Stomach smooth muscle (tissue), 2 donors: ENCODE measurements around the gene TFB2M.
"Not testable (repeated sequence)": the region's sequence is repeated elsewhere in the genome, so short reads cannot be mapped to it uniquely, and the experiment has no call there.

Source experiments
- H3K27ac ChIP-seq: one replicate; pipeline ENCODE4 v1.7.0; 2013; ENCODE audit warnings: mild to moderate bottlenecking, low read length, inconsistent platforms
- H3K27me3 ChIP-seq, 2 donors: one replicate each; pipeline ENCODE4 v1.7.0; 2013; ENCODE audit warnings: low read length in 2 of 2; ENCODE audit not compliant: insufficient read depth in 2 of 2, control insufficient read depth in 1 of 2
- H3K36me3 ChIP-seq, 2 donors: one replicate each; pipeline ENCODE4 v1.7.0; 2013; ENCODE audit warnings: low read length in 2 of 2; ENCODE audit not compliant: control insufficient read depth in 2 of 2, insufficient read depth in 2 of 2
- H3K4me1 ChIP-seq: one replicate; pipeline ENCODE4 v1.7.0; 2013; ENCODE audit warnings: low read length; ENCODE audit not compliant: control insufficient read depth, insufficient read depth
- H3K4me3 ChIP-seq, 2 donors: one replicate each; pipeline ENCODE4 v1.7.0; 2013; ENCODE audit warnings: low read length in 2 of 2
- H3K9ac ChIP-seq, 2 donors: one replicate each; pipeline ENCODE4 v1.7.0; 2013; ENCODE audit warnings: low read length in 2 of 2, mild to moderate bottlenecking in 1 of 2
- H3K9me3 ChIP-seq, 2 donors: one replicate each; pipeline ENCODE4 v1.7.0; 2013; ENCODE audit warnings: low read length in 2 of 2; ENCODE audit not compliant: control insufficient read depth in 2 of 2
- donor health status: healthy.
- donor health status: Pancreatic carcinoma.

TFB2M gene, protein sequence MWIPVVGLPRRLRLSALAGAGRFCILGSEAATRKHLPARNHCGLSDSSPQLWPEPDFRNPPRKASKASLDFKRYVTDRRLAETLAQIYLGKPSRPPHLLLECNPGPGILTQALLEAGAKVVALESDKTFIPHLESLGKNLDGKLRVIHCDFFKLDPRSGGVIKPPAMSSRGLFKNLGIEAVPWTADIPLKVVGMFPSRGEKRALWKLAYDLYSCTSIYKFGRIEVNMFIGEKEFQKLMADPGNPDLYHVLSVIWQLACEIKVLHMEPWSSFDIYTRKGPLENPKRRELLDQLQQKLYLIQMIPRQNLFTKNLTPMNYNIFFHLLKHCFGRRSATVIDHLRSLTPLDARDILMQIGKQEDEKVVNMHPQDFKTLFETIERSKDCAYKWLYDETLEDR

DNA sequence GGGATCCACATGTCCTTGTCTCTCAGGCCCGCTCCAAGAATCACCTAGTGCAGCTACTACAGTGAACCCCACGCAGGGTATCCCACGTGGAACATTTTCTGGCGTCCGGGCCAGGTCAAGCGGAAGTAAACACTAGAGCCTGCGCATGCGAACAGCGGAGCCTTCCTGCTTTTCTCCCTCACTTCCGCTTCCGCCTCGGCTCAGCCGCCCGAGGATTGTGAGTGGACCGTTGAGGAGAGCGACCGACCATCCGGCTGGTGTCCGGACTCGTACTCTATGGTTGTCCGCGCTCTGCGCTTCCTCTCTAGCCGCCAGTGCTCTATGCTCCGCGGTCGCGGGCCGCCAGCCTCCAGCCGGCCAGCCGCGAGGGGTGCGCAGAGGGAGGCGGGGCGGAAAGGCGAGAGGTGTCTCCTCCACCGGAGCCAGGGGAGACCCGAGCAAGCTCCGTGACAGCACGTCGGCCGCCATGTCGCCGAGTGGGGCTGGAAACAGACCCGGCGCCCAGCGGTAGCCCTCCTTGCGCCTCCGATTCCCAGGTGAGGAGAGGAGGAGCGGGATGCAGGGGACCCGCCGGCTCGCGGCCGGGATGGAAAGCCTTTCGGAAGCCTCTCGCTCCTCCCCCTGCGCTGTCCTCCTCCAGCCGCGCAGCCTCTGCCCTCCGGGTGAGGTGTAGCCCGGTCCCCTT is at the start of gene TFB2M, which contains the start of gene CNST:
Gene TFB2M, minus strand, starts transcription at position 134 of the 685 bp plus-strand sequence. Its CDS starts 123 bp downstream, at position 11.
Gene CNST, plus strand, starts transcription at position 329 of the 685 bp plus-strand sequence. CDS start 25,107 bp downstream, outside the sequence.
- no peaks in the 10 kb centered on the region for H3K9me3 ChIP-seq
- peak within 1 kb of the TSS; percentile 88 to 99 for H3K4me3 ChIP-seq
- H3K36me3 ChIP-seq = peaks cover 5 to 6% of the 10 kb centered on the region in 2 donors
- no peaks in the 10 kb centered on the region for H3K27me3 ChIP-seq
- peaks cover 16% of the 10 kb centered on the region for H3K4me1 ChIP-seq
- H3K27ac ChIP-seq = peak within 1 kb of the TSS; percentile 89
- H3K9ac ChIP-seq = peak within 1 kb of the TSS; percentile 93

DNA sequence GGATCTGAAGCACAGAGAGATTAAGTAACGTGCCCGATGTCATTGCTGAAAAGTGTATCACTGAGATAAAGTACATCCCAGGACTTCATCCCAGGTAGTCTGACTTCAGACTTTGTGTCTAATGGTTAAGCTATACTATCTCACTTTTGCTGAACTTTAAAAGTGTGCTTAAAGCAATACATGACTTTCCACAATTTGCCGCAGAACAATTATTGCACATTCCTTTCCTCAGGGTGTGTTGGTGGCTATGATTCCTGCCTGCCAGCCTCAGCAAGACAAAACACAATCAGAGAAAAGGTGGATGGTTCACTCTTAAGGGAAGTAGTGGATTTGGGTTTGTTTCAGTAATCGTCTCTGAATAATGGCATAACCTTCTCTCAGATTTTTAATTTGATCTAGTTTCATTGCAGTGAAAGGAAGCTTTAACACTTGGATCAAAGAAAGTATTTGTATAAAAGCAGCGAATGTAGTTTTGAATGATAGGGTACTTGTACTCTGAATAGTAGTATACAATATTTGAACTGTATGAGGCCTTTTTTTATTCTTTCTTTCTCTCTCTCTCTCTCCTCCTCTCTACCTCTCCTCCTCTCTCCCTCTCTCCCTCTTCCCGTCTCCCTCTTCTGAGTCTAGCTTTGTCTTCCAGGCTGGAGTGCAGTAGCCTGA is 47.2 kb upstream of the TFB2M start:
- Histone ChIP-seq H3K9ac (no peak overlapping the region), H3K27ac (no peak overlapping the region), H3K9me3 (no peaks in the 10 kb centered on the region), H3K4me1 (peaks cover 12% of the 10 kb centered on the region), H3K27me3 (no peaks in the 10 kb centered on the region), H3K36me3 (no peaks in the 10 kb centered on the region), H3K4me3 (no peak overlapping the region)

DNA sequence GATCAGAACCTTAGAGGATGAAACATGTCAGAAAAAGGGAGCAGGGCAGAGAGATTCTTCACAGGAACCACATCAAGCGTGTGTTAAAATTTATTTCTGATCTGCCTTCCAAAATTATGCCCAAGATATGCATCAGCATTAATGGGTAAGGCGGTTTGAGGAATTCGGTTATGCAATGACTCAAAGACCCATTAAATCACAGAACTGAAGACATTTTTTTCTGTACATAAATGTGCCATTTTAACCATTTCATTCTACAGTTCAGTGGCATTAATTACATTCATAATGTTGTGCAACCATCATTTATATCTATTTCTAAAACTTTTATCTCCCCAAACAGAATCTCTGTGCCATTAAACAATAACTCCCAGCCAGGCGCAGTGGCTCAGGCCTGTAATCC is 43.6 kb upstream of the TFB2M start:
- no peak overlapping the region for H3K9ac ChIP-seq
- no peaks in the 10 kb centered on the region for H3K36me3 ChIP-seq
- peaks cover 6% of the 10 kb centered on the region for H3K4me1 ChIP-seq
- no peaks in the 10 kb centered on the region for H3K9me3 ChIP-seq
- H3K27ac ChIP-seq = no peak overlapping the region
- no peak overlapping the region for H3K4me3 ChIP-seq
- H3K27me3 ChIP-seq = no peaks in the 10 kb centered on the region

DNA sequence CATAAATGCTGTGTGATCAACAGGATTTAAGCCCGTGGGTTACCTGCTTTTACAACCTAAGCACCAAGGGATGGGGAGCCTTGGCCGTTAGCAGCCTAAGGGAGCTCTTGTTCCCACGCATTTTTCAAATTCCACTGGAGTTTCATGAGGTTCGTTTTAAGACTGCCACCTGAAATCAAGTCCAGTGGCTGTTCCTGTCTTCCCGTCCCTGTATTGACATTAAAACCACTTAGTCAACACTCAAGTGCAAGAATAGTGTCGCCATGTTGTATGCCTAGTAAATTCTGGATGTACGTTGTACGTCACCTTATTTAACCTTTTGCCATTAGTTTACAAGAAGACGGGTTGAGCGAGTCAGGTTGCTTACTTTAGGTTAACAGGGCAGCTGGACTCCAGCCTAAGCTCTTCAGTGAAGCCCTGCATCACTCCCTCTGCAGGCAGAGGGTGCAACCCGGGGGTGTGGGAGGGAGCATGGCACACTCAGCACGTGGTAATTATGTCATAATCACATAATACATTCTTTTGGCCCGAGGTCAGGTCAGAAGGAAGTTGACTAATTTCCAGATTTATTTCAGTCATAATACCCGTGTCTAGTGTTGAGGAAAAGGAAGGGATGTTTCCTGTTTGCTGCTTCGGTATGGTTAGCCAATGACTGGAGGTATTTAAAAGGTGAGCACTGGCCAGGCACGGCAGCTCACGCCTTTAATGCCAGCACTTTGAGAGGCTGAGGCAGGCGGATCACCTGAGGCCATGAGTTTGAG is 42.7 kb upstream of the TFB2M start:
- Histone ChIP-seq H3K4me1 (peaks cover 6% of the 10 kb centered on the region), H3K4me3 (peak overlapping the region in 1 of 2 donors; percentile 22), H3K36me3 (no peaks in the 10 kb centered on the region), H3K27ac (peak overlapping the region; percentile 37), H3K9me3 (no peaks in the 10 kb centered on the region), H3K9ac (no peak overlapping the region), H3K27me3 (no peaks in the 10 kb centered on the region)

DNA sequence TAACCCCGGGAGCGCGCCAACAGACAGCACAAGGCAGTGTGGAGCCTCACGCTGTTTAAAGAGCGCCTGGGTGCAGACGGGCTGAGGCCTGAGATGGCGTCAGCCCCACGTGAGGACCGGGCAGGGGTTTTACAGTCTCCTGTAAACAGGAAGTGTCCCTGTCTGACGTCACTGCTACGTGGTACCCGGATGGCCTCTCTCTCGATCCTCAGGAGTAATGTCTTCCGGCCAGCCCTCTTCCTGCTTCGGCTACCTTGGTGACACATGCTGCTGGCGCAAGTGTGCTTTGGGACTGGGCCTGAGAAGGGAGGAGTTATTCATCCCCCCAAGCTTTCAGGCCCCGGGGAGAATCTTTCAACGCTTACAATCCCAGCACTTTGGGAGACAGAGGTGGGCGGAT is 41.4 kb upstream of the TFB2M start:
- H3K36me3 ChIP-seq = no peaks in the 10 kb centered on the region
- H3K4me3 ChIP-seq = no peak overlapping the region
- no peaks in the 10 kb centered on the region for H3K27me3 ChIP-seq
- no peak overlapping the region for H3K9ac ChIP-seq
- H3K4me1 ChIP-seq = peaks cover 6% of the 10 kb centered on the region
- no peaks in the 10 kb centered on the region for H3K9me3 ChIP-seq
- no peak overlapping the region for H3K27ac ChIP-seq

DNA sequence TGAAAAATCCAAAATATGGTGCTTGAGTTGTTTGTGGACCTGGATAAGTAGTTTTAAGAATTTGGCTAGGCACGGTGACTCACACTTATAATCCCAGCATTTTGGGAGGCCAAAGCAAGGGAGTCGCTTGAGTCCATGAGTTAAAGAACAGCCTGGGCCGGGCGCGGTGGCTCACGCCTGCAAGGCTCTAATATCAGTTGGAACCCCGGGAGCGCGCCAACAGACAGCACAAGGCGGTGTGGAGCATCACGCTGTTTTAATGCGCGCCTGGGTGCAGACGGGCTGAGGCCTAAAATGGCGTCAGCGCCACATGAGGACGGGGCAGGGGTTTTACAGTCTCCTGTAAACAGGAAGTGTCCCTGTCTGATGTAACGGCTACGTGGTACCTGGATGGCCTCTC is 39.2 kb upstream of the TFB2M start:
- H3K4me3 ChIP-seq, H3K36me3 ChIP-seq, H3K27ac ChIP-seq, H3K4me1 ChIP-seq, H3K9ac ChIP-seq, H3K9me3 ChIP-seq, H3K27me3 ChIP-seq: not testable (repeated sequence)

DNA sequence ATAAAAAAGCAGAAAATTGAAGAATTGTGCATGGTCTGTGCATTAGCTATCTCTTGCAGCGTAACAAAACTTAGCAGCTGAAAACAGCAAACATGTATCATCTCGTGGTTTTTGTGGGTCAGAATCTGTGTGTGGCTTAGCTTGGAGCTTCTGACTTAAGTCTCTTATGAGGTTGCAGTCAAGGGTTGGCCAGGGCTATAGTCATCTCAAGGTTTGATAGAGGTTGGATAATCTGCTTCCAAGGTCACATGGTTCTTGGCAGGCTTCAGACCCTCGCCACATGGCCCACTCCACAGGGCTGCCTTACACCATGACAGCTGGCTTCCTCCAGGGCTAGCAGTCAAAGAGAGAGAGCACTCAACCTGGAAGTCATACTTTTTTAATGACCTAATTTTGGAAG is 36.1 kb upstream of the TFB2M start:
- no peak overlapping the region for H3K9ac ChIP-seq
- H3K9me3 ChIP-seq = no peaks in the 10 kb centered on the region
- H3K36me3 ChIP-seq = no peaks in the 10 kb centered on the region
- no peak overlapping the region for H3K4me3 ChIP-seq
- peaks cover 4% of the 10 kb centered on the region for H3K4me1 ChIP-seq
- no peak overlapping the region for H3K27ac ChIP-seq
- H3K27me3 ChIP-seq = no peaks in the 10 kb centered on the region

DNA sequence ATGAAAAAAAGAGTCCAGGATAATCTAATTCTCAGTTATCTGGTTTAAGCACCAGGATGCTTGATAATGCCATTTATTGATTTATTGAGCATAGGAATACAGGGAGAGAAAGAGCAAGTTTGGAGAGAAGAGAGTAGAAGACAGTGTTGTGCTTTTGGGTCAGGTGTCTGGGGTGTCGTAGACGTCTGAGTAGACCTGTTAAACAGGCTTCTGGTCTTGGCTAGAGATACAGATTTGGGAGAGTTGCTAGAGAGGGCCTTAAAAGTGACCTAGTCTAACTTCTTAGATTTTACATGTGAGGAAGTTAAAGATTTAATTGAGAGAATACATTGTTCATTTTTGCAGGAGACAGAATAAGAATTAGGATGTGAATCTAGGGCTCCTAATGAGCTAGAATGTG is 34.5 kb upstream of the TFB2M start:
- Histone ChIP-seq H3K27me3 (no peaks in the 10 kb centered on the region), H3K27ac (no peak overlapping the region), H3K9ac (no peak overlapping the region), H3K4me1 (peaks cover 4% of the 10 kb centered on the region), H3K36me3 (no peaks in the 10 kb centered on the region), H3K9me3 (no peaks in the 10 kb centered on the region), H3K4me3 (no peak overlapping the region)

DNA sequence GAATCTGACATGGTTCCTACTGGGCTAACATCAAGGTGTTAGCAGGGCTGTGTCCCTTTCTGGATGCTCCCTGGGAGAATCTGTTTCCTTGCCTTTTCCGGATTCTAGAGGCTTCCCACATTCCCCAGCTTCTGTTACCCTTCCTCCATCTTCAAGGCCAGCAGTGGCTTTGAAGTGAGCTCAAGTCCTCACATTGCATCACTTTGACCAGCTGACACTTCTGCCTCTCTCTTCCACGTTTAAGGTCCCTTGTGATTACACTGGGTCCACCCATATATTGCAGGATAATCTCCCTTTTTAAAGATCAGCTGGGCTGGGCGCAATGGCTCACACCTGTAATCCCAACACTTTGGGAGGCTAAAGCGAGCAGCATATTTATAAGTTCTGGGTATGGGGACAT is 33.3 kb upstream of the TFB2M start:
- H3K4me1 ChIP-seq = peaks cover 4% of the 10 kb centered on the region
- H3K27ac ChIP-seq = no peak overlapping the region
- H3K27me3 ChIP-seq = no peaks in the 10 kb centered on the region
- H3K9me3 ChIP-seq = no peaks in the 10 kb centered on the region
- H3K4me3 ChIP-seq = no peak overlapping the region
- H3K9ac ChIP-seq = no peak overlapping the region
- no peaks in the 10 kb centered on the region for H3K36me3 ChIP-seq

DNA sequence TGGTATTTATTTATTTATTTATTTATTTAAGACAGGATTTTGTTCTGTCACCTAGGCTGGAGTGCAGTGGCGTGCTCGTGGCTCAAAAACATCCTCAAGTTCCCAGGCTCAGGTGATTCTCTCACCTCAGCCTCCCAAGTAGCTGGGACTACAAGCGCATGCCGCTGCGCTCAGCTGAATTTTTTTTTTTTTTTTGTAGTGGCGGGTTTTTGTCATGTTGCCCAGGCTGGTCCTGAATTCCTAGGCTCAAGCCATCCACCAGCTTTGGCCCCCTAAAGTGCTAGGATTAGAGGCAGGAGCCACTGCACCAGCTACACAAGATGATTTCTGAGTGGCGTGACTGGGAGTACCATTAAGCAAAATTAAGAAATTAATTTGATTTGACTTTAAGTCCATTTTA is 31.9 kb upstream of the TFB2M start:
- Histone ChIP-seq H3K27ac (peak overlapping the region; percentile 77), H3K4me1 (peaks cover 4% of the 10 kb centered on the region), H3K9me3 (no peaks in the 10 kb centered on the region), H3K9ac (no peak overlapping the region), H3K36me3 (no peaks in the 10 kb centered on the region), H3K27me3 (no peaks in the 10 kb centered on the region), H3K4me3 (peak overlapping the region in 1 of 2 donors; percentile 44)
